Activated CD8-positive, alpha-beta memory T cell treated with anti-CD3 and anti-CD28 coated beads, Interleukin-2, amount 50 U/mL, for 24 hours (primary cell): ENCODE measurements around the gene CCN5.
"Not testable (repeated sequence)": the region's sequence is repeated elsewhere in the genome, so short reads cannot be mapped to it uniquely, and the experiment has no call there.

ENCODE experiments used
- DNase-seq: peaks from one replicate; pipeline ENCODE4 v3.0.0-alpha.2; 2020; ENCODE audit errors: extremely low read depth

CCN5 gene

DNA sequence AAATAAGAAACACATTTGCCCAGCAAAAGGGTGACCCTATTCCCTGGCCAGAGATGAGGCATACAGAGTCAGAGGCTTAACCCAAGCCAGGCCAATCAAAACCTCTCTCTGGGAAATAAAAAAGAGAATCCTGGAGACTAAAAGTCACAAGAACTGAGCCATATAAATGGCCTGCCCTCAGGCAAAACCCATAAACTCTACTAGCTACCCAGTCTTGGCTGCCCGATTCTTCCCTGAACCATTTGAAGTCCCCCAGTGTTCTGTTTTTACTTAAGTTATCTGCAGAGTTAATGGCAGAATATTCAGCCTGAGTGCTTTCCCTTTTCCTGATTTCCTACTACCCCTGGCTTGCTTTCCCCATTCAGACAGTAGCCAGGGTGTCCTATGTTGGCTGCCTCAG lies 44.4 kb downstream of the CCN5 start:
- DNase-seq: no peak

DNA sequence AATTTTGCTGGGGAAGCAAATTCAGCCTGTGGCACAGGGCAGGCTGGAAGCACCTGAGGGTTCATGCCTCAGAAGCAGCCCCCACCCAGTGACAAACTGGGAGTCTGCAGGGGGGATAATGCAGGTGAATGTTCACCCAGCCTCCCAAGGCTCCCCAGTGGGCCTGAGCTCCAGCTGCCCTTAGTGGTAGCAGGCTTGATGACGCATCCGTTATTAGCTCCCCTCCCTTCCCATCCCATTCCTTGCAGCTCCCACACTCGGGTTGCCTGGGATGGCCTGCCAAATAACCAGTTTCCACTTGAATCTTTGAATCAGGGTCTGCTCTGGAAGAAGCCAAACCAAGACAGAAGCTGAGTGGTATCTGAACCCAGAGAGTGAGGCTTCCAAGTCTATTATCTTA lies 46.3 kb downstream of the CCN5 start:
- no peak for DNase-seq

DNA sequence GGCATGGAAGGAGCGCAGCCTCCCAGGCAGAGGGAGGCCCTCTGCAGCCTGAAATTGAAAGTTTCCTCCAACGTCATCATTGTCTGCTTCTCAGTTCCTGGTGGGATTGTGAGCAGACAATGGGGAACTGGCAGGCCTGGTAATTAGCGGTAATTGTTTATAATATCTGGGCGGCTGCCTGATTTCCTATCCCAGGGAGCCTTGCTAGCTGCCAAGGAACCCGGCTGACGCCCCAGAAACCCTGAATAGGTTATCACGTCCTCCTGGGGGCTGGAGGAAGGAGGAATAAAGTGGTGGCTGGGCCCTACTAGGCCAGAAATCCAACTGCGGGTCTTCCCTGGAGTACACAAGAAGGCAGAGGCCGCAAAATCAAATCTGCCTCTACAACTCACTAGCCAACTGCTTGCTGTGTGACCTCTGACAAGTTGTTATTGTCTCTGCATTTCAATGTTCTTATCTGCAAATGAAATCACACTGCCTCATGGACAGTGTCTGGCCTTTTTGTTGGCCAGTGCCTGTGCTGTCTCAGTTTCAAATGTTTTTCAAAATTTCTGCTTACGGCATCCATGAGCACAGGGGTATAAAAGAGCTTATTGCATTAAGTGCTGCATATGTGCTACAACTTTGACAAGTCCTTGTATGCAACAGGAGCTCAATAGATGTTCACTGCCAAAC lies 47.4 kb downstream of the CCN5 start:
- DNase-seq: no peak

DNA sequence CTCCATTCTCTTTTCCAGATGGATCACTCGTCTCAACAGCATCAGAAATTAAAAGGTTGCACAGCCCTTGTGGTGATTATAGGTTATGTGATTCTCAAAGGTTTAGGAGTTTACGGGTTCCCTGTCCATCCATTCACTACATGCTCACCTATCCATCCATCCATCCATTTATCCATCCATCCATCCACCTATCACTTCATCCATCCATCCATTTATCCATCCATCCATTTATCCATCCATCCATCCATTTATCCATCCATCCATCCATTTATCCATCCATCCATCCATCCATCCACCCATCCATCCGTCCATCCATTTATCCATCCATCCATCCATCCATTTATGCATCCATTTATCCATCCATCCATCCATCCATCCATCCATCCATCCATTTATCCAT lies 48.6 kb downstream of the CCN5 start:
- not testable (repeated sequence) for DNase-seq

- DNase-seq: no peak
Observed at GRCh38 chr20:44765091-44765490, 49.9 kb downstream of the CCN5 start.

DNA sequence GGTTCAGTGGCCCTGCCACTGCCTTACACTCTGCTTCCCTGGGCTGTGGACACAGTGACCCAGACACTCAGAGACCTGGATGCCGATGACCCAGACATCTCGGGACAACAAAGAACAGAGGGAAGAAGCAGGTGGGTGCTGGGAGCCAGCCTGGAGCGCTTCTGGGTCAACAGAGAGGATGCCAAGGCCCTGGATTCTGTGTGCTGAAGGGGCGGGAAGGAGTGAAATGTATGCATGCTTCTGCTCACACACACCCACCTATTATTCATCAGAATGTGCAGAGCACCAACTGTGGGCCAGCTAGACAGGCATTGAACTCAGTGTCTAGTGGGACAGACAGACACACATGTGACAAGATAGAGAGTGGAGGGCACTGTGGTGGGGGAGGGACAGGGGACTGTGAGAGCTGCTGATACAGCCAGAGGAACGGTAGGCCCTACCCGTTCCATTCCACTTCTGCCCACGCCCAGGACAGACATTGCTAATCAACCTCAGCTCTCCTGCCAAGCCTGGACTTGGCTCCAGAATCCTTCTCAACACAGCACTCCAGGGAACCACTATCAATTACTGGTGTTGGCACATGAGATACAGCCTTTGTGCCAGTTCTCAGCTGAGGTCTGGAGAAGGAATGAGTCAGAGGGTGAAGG lies 50.7 kb downstream of the CCN5 start:
- no peak for DNase-seq

DNA sequence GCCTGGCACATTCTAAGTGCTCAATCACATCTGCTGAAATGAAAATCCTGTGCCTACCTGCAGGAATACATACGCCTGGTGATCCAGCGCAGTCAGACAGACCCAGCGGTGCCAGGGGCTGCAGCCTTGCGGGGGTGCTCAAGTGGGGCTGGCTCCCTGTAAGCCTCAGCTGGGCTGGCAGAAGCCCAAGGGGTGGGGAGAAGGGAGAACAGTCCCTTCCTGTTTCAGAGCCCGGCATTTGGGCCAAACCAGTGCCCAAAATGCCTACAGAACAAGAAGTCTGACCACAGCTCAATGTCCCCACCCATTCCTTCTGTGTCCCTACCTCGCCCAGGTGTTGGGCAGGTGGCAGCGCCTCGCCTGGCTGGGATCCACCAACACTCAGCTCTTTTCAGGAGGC lies 53.1 kb downstream of the CCN5 start:
- DNase-seq: no peak

DNA sequence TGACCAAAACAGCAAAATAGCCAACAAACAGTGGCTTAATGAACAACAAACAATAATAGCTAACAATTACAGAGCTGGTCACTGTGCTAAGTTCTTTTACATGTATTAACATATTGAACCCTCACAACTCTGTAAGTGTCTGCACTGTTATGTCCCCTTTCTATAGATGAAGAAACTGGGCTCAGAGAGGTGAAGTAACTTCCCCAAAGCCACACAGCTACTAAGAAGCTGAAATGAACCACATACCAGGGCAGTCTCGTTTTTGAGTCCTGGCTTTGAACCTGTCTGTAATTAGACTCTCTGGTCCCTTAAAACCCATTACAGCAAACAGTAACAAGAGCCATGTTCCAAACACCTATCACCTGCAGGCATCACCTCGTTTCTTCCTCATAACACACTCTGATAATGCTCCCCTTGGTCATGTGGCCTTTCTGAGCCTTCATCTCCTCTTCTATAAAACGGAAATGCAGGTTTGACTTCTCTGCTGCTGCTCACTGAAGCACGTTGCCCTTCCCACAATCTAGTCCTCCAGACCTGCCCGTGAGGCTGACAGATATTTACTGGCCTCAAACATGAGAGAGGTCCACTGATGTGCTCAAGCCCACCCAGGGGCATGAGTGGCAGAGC lies 53.8 kb downstream of the CCN5 start:
- DNase-seq: no peak

DNA sequence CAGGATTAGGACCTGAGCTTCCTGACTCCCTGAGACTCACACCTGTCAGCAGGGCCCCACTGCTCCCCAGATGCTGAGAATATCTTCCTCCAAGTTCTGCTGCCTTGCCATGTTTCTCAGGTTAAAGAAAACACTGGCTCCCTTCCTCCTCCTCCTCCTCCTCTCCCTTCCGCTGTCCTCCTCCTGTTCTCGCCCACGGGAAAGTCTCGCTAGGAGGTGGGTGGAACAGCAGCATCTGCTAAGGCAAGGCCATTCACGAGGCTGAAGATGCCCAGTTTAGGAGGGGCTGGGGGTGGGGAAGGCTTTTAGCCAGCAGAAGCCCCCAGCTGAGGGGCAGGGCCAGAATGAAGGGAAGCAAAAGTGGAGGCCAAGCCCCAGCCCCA lies 54.3 kb downstream of the CCN5 start:
- DNase-seq: no peak

DNA sequence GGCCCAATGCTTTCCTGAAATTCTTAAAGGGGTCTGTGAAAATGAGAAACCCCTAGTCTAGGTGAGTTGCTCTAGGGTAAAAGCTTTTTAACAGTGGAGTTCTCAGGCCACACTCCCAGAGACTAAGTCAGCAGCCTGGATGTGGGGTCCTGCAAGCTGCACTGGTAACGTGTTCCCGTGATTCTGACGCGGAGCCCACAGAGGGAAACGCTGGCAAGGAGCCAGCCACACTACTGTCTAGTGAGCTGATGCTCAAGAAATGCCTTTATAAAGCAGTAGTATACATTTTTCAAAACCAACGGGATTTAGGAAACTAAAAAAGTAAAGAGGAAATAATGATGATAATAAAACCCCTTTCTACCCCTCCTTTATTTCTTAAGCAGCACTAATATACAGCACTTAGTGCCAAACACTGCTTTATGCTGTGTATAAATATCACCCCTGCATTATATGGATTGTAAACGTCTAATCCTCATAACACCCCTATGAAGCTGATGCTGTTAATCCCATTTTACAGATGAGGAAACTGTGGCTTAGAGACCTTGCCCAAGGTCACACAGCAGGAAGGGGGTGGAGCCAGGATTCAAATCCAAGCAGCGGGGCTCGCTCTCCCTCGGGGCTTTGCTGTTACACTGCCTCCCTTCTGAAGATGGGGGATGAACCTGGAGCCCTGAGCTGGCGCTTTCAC lies 55.5 kb downstream of the CCN5 start:
- DNase-seq: no peak

DNA sequence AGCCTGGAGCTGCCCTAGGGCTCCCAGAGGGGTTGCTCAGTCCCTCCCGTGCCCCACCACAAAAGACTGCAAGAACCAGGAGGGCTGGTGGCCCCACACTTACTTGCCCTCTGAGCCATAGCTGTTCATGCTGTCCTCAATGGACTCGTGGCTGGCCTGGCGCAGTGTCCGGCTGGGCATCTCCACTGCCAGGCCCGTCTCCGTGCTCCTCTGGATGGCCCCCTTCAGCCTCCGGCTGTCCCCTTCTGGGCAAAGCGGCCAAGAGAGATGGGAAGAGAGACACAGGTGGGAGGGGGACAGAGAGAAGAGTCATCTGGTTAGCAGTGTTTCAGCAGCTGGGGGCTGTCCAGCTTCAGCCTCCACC lies 56.0 kb downstream of the CCN5 start:
- no peak for DNase-seq

DNA sequence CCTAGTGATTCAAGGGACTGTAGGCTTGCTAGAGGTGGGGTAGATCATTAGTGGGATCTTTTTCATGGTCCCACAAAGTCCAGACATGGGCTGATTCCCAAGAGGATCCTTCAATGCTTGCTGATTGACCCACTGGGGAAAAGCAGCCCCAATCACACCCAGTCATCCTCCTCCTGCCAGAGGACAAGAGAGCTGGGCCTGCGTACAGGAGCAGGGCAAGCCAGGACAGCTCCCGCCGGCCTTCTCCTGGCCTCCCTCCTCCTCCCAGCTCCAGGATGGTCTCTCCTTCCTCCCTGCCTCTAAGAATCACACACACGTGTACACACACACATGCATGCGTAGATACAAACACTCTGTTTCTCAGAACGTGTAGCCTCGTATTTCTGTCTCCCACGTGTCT lies 57.5 kb downstream of the CCN5 start:
- DNase-seq: no peak

GRCh38 chr20:44773070-44773829 lies 58.1 kb downstream of the CCN5 start:
- DNase-seq: no peak

DNA sequence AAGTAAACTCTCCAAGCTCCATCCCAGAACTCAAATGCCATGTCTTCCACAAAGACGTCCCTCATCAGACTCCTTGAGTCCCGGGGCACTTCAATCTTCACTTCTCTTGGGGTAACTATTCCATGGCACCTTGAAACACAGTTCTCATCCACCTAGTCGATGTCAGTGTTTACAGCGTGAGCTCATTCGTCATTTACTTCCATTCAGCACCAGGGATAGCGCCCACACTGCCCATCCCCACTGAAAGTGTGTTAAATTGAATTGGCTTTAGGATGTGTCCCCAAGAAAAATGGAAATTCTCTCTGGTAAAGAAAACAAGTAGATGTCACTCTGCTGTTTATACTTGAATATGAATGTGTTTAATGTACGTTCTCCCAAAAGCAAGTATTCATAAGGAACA lies 61.8 kb downstream of the CCN5 start:
- DNase-seq: no peak
